ENCODE results near the gene BBS9. TPM values are rescaled to one million over a fixed set of nuclear protein-coding genes. Genes with fewer than 3 reads are reported as not detected.

Gene BBS9
- total and polyA plus RNA-seq, 9 of the 15 experiments (the other 6 are each of a cell fraction or from before 2014, with no cell fraction given) = 0.77 to 3.3 (median 2.4) TPM

DNA sequence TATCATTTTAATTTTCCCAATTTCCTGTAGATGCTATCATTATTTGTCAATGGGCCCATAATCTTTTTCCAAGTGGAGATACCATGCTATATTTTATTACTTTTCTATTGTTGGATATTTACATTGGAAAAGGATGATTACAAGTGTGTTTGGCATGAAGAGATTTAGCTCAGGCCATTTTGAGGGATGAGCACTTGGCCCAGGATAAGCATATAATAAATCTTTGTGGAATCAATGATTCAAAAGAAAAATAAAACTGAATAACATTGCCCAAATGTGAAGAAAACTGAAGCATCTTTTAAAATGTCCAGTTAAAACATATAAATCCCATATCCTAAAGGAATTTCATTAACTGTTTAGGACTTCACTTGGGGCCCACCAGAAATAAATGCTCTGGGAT is 515.1 kb downstream of the BBS9 start:
- BruUV-seq (replicated peaks) = no TSS peak
- no peaks in the 10 kb centered on the region for H3K27me3 ChIP-seq (ENCODE audit: control insufficient read depth in 2 of 2, insufficient read depth in 2 of 2, low read length in 2 of 2)
- no peaks in the 10 kb centered on the region for H3K9me3 ChIP-seq (replicated peaks; ENCODE audit: control insufficient read depth, insufficient read depth, low read depth, low read length)
- H3K4me1 ChIP-seq (replicated peaks in 1 of 2; ENCODE audit: control insufficient read depth in 2 of 2, insufficient read depth in 2 of 2, low read length in 2 of 2) = no peaks in the 10 kb centered on the region
- no peaks in the 10 kb centered on the region for H3K36me3 ChIP-seq (ENCODE audit: control insufficient read depth, insufficient read depth, low read length)
- POLR2A ChIA-PET = no interaction called here
- no peak overlapping the region for H3K27ac ChIP-seq (ENCODE audit: extremely low read depth, low read depth, low read length)
- H4K20me1 ChIP-seq (replicated peaks; ENCODE audit: control insufficient read depth, insufficient read depth, low read length) = no peaks in the 10 kb centered on the region
- FAIRE-seq (no peak), ATAC-seq (no peak), DNase-seq (ENCODE audit: extremely low read depth in 1 of 4, low spot score in 3 of 4) (no peak)
- no peaks in the 10 kb centered on the region for H3K79me2 ChIP-seq (ENCODE audit: control insufficient read depth, insufficient read depth, low read length)
- CTCF ChIA-PET (ENCODE audit: low intra/inter-chr PET ratio) = no interaction called here
- H3K9me1 ChIP-seq (ENCODE audit: control insufficient read depth, insufficient read depth, low read length) = no peaks in the 10 kb centered on the region
- TF ChIP-seq TBL1XR1 (IDR thresholded peaks at IDR 0.05; ENCODE audit: low read length in 2 of 2) (no peak), NR3C1 (CRISPR knock-in tag; IDR thresholded peaks at IDR 0.05) (no peak)
- in situ Hi-C loops (cut with MboI) (no loop called here), intact Hi-C loops (cut with micrococcal nuclease) (no loop called here)
- no peak overlapping the region for H2AFZ ChIP-seq (ENCODE audit: low read depth, low read length)
- no peak overlapping the region for H3K4me3 ChIP-seq
- H3K9ac ChIP-seq (ENCODE audit: insufficient read depth in 1 of 2, low read depth in 2 of 2, low read length in 2 of 2) = no peak overlapping the region
- H3K4me2 ChIP-seq (ENCODE audit: insufficient read depth, low read length) = no peak overlapping the region

DNA sequence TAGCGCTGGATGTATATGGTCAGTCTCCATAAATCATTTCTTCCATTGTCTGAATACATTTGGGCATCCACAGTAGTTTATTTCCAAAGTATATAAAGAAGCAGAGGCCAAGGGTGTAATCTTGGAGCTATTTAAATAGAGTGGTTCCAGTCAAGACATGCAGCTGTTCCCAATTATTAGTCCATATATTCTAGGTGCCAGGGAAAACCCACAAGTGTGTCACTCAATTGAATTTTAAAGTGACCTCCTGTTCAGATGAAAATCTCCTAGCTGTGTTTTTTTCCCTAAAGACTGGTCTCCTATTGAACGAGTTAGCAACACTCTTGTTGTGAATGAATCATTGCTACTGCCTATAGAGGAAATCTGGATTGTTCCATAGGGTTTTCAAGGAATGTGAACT is 515.7 kb downstream of the BBS9 start:
- Histone ChIP-seq H3K9me3 (replicated peaks; ENCODE audit: control insufficient read depth, insufficient read depth, low read depth, low read length) (no peaks in the 10 kb centered on the region), H3K36me3 (ENCODE audit: control insufficient read depth, insufficient read depth, low read length) (no peaks in the 10 kb centered on the region), H3K4me2 (ENCODE audit: insufficient read depth, low read length) (no peak overlapping the region), H3K79me2 (ENCODE audit: control insufficient read depth, insufficient read depth, low read length) (no peaks in the 10 kb centered on the region), H3K27ac (ENCODE audit: extremely low read depth, low read depth, low read length) (no peak overlapping the region), H3K4me3 (no peak overlapping the region), H3K27me3 (ENCODE audit: control insufficient read depth in 2 of 2, insufficient read depth in 2 of 2, low read length in 2 of 2) (no peaks in the 10 kb centered on the region), H3K9ac (ENCODE audit: insufficient read depth in 1 of 2, low read depth in 2 of 2, low read length in 2 of 2) (no peak overlapping the region), H3K4me1 (replicated peaks in 1 of 2; ENCODE audit: control insufficient read depth in 2 of 2, insufficient read depth in 2 of 2, low read length in 2 of 2) (no peaks in the 10 kb centered on the region), H3K9me1 (ENCODE audit: control insufficient read depth, insufficient read depth, low read length) (no peaks in the 10 kb centered on the region), H4K20me1 (replicated peaks; ENCODE audit: control insufficient read depth, insufficient read depth, low read length) (no peaks in the 10 kb centered on the region), H2AFZ (ENCODE audit: low read depth, low read length) (no peak overlapping the region)
- intact Hi-C loops (cut with micrococcal nuclease) = no loop called here
- ATAC-seq (no peak), FAIRE-seq (no peak), DNase-seq (ENCODE audit: extremely low read depth in 1 of 4, low spot score in 3 of 4) (no peak)
- in situ Hi-C loops (cut with MboI) = no loop called here
- ChIA-PET CTCF (ENCODE audit: low intra/inter-chr PET ratio) (no interaction called here), POLR2A (no interaction called here)
- WGBS (ENCODE audit: insufficient coverage, low coverage, missing lambda C conversion rate) = 0% methylated on average over 2 of the region's 2 CpGs
- BruUV-seq (replicated peaks) = no TSS peak
- TF ChIP-seq, protein P1, sequence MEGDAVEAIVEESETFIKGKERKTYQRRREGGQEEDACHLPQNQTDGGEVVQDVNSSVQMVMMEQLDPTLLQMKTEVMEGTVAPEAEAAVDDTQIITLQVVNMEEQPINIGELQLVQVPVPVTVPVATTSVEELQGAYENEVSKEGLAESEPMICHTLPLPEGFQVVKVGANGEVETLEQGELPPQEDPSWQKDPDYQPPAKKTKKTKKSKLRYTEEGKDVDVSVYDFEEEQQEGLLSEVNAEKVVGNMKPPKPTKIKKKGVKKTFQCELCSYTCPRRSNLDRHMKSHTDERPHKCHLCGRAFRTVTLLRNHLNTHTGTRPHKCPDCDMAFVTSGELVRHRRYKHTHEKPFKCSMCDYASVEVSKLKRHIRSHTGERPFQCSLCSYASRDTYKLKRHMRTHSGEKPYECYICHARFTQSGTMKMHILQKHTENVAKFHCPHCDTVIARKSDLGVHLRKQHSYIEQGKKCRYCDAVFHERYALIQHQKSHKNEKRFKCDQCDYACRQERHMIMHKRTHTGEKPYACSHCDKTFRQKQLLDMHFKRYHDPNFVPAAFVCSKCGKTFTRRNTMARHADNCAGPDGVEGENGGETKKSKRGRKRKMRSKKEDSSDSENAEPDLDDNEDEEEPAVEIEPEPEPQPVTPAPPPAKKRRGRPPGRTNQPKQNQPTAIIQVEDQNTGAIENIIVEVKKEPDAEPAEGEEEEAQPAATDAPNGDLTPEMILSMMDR (IDR thresholded peaks at IDR 0.05 in 2 of 3, conservative IDR thresholded peaks at IDR 0.05 in 1 of 3; ENCODE audit: insufficient read depth in 2 of 3, low read depth in 1 of 3, low read length in 3 of 3) = no peak
- TF ChIP-seq NR3C1 (CRISPR knock-in tag; IDR thresholded peaks at IDR 0.05) = no peak
- TF ChIP-seq, protein P2, sequence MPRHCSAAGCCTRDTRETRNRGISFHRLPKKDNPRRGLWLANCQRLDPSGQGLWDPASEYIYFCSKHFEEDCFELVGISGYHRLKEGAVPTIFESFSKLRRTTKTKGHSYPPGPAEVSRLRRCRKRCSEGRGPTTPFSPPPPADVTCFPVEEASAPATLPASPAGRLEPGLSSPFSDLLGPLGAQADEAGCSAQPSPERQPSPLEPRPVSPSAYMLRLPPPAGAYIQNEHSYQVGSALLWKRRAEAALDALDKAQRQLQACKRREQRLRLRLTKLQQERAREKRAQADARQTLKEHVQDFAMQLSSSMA (CRISPR knock-in tag; IDR thresholded peaks at IDR 0.05) = no peak
- TF ChIP-seq, protein P3, sequence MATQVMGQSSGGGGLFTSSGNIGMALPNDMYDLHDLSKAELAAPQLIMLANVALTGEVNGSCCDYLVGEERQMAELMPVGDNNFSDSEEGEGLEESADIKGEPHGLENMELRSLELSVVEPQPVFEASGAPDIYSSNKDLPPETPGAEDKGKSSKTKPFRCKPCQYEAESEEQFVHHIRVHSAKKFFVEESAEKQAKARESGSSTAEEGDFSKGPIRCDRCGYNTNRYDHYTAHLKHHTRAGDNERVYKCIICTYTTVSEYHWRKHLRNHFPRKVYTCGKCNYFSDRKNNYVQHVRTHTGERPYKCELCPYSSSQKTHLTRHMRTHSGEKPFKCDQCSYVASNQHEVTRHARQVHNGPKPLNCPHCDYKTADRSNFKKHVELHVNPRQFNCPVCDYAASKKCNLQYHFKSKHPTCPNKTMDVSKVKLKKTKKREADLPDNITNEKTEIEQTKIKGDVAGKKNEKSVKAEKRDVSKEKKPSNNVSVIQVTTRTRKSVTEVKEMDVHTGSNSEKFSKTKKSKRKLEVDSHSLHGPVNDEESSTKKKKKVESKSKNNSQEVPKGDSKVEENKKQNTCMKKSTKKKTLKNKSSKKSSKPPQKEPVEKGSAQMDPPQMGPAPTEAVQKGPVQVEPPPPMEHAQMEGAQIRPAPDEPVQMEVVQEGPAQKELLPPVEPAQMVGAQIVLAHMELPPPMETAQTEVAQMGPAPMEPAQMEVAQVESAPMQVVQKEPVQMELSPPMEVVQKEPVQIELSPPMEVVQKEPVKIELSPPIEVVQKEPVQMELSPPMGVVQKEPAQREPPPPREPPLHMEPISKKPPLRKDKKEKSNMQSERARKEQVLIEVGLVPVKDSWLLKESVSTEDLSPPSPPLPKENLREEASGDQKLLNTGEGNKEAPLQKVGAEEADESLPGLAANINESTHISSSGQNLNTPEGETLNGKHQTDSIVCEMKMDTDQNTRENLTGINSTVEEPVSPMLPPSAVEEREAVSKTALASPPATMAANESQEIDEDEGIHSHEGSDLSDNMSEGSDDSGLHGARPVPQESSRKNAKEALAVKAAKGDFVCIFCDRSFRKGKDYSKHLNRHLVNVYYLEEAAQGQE (IDR thresholded peaks at IDR 0.05; ENCODE audit: borderline replicate concordance) = no peak
- TF ChIP-seq, protein P3 (CRISPR knock-in tag; IDR thresholded peaks at IDR 0.05; ENCODE audit: low read depth) = no peak

Measured in K562 (cell line).